ENCODE results near the gene ALS2CL. TPM values are rescaled to one million over a fixed set of nuclear protein-coding genes. Genes with fewer than 3 reads are reported as not detected.

The ALS2CL gene
- total RNA-seq, 1 experiment from 2014 or later, result 4.9 TPM

GRCh38 chr3:46730819-46731218 lies 37.3 kb upstream of the ALS2CL start:
- Histone ChIP-seq H3K79me1 (ENCODE audit: insufficient read depth, low read depth, low read length, poor library complexity, severe bottlenecking) (no peaks in the 10 kb centered on the region), H3K27ac (ENCODE audit: insufficient read length, low read depth, low read length) (no peak overlapping the region), H2BK15ac (ENCODE audit: low read depth, low read length) (no peak overlapping the region), H2AFZ (ENCODE audit: low read length) (no peak overlapping the region), H3T11ph (ENCODE audit: low read length) (no peak overlapping the region), H3K79me2 (ENCODE audit: insufficient read depth, low read length) (no peaks in the 10 kb centered on the region), H3K23me2 (ENCODE audit: insufficient read length, low read depth, low read length, poor library complexity, severe bottlenecking) (no peaks in the 10 kb centered on the region), H3K23ac (ENCODE audit: insufficient read length, low read depth, low read length) (no peak overlapping the region), H2BK12ac (ENCODE audit: insufficient read length, low read depth, low read length) (no peak overlapping the region), H4K5ac (ENCODE audit: insufficient read length, low read depth, low read length) (no peak overlapping the region), H3K18ac (ENCODE audit: insufficient read length, low read depth, low read length) (no peak overlapping the region), H2BK120ac (ENCODE audit: low read depth, low read length, poor library complexity, severe bottlenecking) (no peak overlapping the region), H3K9ac (ENCODE audit: extremely low read depth, insufficient read length, low read length) (no peak overlapping the region), H4K20me1 (ENCODE audit: control insufficient read depth, insufficient read depth, insufficient read length) (no peaks in the 10 kb centered on the region), H3K4me2 (ENCODE audit: insufficient read depth, insufficient read length, low read length) (no peak overlapping the region), H2AK5ac (ENCODE audit: insufficient read length, low read length) (no peak overlapping the region), H2BK20ac (ENCODE audit: low read depth, low read length, poor library complexity, severe bottlenecking) (no peak overlapping the region), H4K8ac (replicated peaks; ENCODE audit: insufficient read length, low read depth, low read length) (no peak overlapping the region), H3K56ac (ENCODE audit: insufficient read length, low read depth, low read length) (no peak overlapping the region), H3K14ac (ENCODE audit: insufficient read depth, low read length) (no peak overlapping the region), H3K27me3 (ENCODE audit: insufficient read depth, low read length) (no peaks in the 10 kb centered on the region), H3K4ac (ENCODE audit: low read depth, low read length) (no peak overlapping the region), H4K91ac (ENCODE audit: insufficient read length, low read depth, low read length) (no peak overlapping the region), H3K4me1 (ENCODE audit: insufficient read depth, low read length) (no peaks in the 10 kb centered on the region; the same call in none of the 2 replicates), H2BK5ac (ENCODE audit: insufficient read length, low read length) (no peak overlapping the region), H3K9me3 (ENCODE audit: control insufficient read depth, low read depth, low read length) (no peaks in the 10 kb centered on the region)
- H3K9me3 Mint-ChIP-seq, result no peaks in the 10 kb centered on the region
- WGBS (ENCODE audit: extremely low coverage, insufficient read length, low lambda C conversion rate), result no CpG with 5 or more reads among the region's 2 CpGs
- no peak overlapping the region for H3K27ac Mint-ChIP-seq
- DNase-seq, result no peak
- H3K27me3 Mint-ChIP-seq (ENCODE audit: low read depth), result peaks cover 3% of the 10 kb centered on the region
- H3K4me3 Mint-ChIP-seq, result no peak overlapping the region
- no peaks in the 10 kb centered on the region for H3K36me3 Mint-ChIP-seq (ENCODE audit: insufficient read depth in 1 of 3, low read depth in 3 of 3)
- no peak for TF ChIP-seq CTCF (conservative IDR thresholded peaks at IDR 0.05)
- H3K4me1 Mint-ChIP-seq, result peaks cover 21 to 27% of the 10 kb centered on the region in 2 experiments
